NCI-H1105 (cell line): ENCODE results near the gene HOXA3.
A peak's percentile ranks its signal among the peaks of the same experiment; 100 is the strongest.

ENCODE experiments used
- DNase-seq: peaks from one replicate; lab custom pipeline; 2025; lab: John Stamatoyannopoulos, UW

The HOXA3 gene

DNA sequence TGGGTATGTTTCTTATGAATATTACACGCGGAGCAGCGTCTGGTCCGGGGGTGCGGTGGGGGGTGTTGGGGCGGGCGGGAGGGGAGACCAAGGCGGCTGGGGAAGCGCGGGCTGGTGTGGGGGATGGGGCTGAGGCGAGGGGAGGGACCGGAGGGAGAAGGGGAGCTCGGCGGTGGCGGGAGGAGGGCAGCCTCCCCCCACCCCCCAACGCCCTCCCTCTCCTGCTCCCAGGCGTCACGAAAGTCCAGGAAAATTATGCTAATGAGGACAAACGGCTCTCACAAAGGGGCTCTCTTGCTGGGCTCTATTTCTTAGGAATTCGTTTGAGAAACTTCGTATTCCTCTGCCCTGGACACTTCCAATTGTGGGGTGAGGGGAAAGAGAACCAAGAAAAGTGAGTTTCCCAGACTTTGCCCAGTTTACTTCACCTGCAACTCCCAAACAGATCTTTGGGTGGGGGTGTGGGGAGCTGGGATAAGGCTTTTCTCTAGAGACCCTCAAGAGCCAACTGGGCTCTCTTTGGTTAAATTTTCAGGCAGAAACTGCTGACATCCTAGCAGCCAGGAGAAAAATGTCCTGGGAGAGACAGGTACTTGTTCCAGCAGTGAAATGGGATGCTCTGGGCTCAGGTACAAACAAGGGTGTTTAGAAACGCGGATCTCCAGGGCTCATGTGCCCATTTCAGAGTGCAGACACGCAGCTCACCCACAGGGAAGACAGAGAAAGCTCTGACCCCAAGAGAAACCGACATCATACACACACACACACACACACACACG, 38.2 kb downstream of the HOXA3 start:
- DNase-seq: peak; percentile 15

DNA sequence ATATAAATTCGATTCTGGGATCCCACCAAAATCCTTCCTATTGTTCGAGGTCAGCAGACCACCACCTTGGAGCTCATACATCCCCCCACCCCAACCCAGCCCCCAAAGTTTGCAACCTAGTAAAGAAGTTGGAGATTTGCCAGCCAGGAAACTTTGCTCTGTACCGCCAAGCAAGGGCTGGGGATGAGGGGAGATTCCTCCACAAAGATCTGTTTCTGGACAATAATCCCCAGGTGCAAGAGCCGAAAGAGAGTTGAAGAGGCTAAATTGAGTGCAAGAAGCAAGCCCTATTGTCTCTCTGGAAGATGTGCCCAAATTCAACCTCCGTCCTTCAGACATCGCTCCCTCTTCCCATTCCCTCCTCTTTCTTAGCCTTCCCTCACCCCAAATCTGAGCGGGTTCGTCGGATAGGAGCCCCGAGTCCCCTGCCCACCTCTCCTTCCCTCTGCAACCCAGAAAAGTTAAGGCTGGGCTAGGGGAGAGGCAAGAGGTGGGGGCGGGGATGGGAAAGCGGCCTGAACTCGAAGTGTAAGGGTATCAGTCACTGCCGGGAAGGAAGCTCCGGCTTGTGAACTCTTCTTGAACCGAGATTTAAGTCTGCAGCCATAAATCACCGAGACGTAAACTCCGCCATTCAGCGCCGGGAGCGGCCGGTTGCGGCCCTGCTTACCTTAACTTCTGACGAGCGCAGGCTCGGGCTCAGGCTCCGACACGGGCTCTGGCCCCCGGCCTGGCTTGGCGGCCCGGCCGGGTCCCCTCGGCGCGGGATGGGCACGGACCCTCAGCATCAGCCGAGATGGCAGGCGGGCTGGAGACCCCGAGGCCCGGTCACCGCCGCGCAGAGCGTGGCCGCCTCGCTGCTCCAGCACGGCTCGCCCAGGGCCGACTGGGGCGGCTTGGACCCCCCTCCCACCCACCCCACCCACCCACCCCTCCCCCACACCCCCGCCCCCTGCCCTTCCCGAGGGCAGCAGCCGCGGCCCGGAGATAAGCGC, 39.1 kb downstream of the HOXA3 start:
- DNase-seq: no peak

DNA sequence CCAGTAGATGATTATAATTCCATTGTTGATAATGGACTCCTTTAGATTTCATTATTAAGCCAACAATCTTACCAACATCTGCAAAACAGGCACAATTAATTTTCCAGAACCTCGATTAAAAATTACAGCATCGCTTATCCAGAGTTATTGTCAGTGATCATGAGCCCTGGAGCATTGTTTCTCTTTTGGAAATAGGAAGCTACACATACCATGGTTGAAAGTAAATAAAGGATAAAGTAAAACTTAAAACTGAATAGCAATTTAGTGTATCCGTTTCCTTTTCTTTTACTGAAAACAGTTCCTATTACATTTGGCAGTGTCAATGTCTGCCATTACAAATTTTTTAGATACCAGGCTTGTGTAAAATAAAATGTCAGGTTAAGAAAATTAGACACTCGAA, 40.0 kb downstream of the HOXA3 start:
- DNase-seq: no peak

DNA sequence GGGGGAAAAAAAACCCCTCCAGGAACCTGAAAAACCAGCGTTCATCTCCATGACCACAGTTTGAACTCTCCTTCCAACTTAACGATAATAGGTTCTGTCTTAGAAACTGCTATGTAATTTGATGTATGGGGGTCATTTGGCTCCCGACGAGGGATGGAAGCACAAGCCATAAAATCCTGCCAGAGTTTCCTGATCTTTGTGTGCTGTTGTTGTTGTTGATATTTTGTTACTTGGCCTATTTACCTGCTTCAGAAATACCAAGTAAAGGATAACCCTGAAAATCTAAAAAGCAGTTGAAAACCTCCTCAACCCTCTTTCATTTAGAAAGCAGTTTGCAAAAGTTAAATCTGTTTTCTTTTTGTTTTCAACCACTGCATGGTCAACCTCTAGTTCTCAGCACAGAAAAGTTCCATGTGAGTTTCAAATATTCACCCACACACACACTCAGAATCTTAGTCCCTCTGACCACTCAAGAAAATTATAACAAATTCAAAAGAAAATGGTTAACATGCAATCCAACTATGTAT, 40.6 kb downstream of the HOXA3 start:
- DNase-seq: no peak

GRCh38 chr7:27111042-27111750, 41.2 kb downstream of the HOXA3 start:
- no peak for DNase-seq

DNA sequence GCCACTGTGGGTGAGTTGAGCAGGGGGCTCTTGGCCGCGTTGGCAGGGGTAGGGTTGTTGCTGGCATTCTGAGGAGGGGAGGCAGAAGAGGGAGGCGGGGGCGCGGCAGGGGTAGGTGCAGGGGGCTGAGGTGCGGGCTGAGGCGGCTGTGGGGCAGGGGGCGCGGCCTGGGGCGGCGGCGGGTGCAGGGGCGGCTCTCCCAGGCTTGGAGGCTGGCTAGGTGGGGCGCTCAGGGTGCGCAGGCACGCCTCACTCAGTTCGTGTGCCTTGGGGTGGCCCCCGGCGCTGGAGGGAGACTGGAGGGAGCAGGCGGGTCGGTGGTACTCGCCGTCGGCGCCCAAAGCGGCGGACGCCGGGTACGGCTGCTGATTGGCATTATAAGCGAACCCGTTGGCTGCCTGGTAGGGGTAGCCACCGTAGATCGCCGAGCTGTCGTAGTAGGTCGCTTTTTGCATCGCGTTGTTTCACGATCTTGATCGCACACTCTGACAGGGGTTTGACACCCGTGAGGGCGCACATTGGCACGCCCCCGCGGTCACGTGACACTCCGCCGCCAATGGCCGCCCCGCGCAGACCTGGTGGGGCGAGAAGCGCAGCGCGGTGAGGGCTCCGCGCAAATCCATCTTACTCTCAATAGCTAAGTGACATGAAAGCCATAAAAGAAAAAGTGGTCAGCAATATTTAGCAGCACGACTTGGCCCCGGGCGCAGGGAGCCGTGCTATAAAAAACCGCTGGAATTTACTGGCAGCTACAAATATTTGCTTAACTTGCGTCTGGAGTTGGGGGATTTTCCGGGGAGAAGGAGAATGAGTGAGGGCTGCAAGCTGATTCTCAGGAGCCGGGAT, 42.0 kb downstream of the HOXA3 start:
- DNase-seq: no peak

DNA sequence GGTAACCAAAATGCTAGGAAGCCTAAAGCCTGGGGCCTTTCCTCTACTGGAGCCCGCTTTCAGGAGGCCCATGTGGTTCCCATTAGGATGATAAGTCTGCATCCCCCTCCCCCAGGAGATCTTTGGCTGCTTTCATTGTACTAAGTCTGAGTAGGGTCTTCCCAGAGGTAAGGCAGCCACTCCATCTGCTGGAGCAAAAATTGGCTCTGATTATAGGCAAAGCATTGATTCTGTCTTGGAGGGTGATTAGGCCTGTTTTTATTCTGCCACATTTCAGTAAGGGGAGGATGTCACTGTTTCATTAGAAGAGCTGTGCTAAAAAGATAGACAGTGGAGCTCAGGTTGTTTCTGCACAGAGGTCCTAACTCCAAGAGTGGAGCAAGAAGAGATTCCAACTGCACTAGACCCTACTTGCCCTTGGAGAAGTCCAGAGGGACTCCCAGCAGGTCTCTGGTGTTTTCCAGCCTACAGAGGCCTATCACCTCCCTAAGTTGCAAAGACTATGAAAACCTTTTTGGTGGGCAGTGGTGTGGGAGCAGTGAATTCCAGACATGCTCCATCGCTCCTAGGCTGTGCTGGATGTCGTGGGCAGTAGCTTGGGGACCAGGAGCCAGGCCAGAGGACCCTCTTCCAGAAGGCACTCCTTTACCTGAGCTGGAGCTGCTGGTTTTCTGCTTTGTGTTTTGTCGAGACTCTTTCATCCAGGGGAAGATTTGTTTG, 42.8 kb downstream of the HOXA3 start:
- DNase-seq: no peak

DNA sequence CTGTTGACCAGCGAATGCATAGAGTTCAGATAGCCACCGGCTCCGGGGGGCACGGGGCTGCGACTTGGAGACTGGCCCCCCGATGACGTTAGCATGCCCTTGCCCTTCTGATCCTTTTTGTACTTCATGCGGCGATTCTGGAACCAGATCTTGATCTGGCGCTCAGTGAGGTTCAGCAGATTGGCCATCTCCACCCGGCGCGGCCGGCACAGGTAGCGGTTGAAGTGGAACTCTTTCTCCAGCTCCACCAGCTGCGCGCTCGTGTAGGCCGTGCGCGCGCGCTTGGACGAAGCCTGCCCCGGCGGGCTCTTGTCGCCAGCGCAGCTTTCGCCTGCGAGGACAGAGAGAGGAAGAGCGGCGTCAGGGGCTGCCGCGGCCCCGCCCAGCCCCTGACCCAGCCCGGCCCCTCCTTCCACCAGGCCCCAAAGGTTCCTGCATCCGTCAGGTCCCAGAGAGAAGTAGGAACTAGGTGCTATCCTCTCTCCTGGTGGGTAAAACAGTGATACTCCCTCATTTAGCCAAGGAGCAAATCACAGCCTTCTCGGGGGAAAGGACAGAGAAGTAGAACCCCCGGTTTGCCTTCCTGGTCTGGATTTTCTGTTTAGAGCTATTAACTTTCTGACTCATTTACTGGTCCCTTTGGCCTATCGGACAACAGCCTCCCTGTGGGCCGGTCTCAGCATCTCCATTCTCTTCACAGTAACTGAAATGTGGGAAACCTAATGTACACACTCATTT, 43.8 kb downstream of the HOXA3 start:
- no peak for DNase-seq

DNA sequence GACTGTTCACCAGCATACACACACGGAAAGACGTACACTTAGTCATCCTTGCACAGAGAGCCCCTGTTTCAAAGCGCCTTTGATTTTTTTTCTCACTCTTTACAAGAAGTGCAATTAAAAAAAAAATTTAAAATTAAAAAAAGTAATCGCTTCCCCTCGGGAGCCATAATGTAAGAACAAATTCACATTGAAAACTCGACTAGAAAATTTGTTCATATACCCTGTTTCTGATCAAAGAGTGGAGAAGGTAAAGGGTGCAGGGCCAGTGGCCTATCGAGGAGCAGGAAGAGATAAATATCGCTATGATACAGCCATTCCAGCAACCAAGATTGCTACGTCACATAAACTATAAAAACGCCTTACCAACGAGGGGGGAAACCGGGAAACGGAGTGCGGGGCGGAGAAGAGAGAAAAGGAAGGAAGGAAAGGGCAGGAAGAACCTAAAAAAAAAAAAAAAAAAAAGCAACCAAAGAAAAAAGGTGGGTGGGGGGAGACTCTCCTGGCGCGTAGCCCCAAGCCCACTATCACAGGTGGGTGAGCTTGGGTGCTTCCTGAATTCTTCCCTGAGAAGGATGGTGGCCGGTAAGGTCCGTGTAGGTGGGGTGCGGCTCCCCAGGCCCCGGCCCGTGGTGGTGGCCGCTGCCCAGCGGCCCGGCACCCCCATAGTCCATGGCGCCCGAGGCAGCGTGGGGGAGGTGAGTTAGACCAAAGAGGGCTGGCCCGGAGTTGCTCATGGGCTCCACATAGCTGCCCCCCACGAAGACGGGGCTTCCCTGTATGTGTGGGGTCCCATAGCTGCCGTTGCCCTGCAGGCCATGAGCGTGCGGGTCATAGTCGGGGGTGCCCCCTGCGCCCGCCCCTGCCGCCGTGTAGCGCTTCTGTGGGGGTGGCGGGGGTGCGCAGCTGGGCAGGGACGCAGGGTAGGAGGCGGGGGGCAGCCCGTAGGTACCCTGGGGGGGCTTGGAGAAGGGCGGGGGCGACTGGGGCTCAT, 44.7 kb downstream of the HOXA3 start:
- no peak for DNase-seq

GRCh38 chr7:27106901-27107240, 45.5 kb downstream of the HOXA3 start:
- no peak for DNase-seq

GRCh38 chr7:27106181-27106900, 46.0 kb downstream of the HOXA3 start:
- no peak for DNase-seq

DNA sequence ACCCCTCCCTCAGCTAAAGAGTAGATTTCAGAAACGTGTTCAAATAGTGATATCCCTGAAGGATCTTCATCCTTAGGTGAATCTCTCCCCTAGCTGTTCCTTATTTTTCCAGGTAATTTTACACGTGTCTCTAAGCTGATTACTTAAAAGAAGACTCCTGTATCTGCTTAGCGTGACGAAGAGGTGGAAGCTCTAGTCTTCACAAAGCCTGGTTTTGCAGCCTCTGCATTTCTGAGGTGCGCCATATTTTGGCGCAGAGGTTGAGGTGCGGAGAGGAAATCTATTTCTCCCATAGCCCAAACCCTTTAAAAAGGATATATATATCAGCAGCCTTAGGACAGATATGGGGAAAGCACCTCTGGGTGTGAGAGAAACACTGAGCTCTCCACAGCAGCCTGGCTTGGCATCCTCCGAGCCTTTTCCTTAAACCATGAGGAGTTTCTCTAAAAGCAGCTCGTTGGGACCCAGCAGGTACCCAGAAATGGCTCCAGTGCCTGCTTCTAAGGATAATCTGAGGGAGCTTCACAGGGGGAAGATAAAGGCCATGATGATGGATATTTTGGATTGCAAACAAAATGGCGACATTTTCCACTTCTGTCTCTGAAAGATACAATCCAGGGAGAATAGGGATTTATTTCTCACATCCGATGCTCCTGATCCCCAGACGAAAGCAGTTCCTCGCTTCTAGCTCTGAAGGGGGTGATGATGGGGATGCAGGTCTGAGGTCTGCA, 46.9 kb downstream of the HOXA3 start:
- DNase-seq: no peak

DNA sequence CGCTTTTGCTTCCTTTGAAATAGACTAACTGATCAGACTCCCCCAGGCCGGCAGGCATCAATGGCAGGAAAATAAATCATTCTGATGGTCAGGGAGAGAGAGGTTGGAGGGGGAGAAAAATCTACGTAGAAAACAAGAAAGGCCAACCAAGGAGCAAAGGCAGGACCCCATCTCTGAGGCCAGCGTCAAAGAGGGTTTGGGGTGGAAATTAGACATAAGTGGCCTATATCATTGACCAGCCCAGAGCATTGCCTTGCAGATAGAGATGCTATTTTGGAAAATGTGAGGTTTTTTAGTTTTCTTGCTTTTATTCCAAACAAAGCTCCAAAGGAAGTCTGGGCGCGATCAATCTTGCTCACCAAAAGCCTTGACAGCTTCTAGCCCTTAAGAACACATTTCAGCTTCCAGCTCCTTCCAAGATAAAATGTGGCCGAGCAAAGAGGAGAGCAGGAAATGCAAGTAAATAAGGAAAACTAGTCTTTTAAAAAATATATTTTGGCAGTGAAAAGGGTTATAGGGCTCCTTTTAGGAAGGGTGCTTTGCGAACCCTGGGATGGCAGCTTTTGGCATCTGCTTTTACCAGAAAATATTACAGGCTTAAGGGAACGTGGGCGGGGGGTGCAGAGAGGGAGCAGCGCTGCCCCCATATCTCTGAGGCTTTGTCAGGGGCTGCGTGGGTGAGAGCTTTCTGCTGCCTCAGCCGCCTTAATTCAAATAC, 47.9 kb downstream of the HOXA3 start:
- no peak for DNase-seq

DNA sequence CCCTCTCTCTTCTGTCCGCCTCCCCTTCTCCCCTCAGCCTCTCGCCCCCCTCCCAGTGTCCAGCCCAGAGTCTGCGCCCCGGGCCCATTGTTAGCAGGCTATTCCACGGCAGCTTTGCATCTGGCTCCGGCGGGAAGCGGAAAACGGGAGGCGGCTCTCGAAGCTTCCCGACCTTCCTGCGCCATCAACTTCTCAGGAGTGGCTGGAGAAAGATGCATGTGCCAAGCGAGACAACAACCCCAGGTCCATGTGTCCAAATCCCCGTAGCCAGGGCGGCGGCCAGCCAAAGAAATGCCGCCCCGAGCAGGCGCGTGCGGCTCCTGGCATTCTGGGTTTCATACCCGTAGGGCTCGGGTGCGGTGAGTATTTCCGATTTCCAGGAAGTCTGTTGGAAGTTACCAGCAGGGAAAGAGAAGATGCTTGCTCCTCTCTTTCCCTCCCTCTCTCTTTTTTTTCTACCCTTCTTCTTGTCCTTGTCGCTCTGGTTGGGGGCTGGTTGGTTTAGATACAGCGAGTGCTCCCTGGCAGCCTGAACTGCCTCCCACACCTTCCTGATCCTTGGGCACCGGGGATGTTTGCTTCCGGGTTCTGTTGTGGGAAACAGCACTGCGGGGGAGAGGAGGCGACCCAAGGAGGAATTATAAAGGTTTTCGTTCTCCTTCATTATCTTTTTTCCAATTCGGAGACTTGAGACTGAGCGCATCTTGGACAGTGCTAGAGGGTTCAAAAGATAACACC, 48.7 kb downstream of the HOXA3 start:
- no peak for DNase-seq

- no peak for DNase-seq
Measured at GRCh38 chr7:27102581-27103442, 49.6 kb downstream of the HOXA3 start, which contains the start of gene HOXA2. Gene HOXA2, minus strand, starts transcription at chr7:27102683. Its CDS starts 183 bp downstream, at chr7:27102500.
